Skeletal muscle cell (primary cell): ENCODE data around the gene GDF2.

Source experiments
- DNase-seq: peaks from one replicate; pipeline ENCODE4 v3.0.0-alpha.2; 2010; ENCODE audit warnings: low read depth
- H3K4me3 ChIP-seq: 2 replicates; pipeline ENCODE4 v1.5.1; 2011; ENCODE audit warnings: low read depth, mild to moderate bottlenecking, control low read depth, low read length, moderate library complexity

Gene GDF2

DNA sequence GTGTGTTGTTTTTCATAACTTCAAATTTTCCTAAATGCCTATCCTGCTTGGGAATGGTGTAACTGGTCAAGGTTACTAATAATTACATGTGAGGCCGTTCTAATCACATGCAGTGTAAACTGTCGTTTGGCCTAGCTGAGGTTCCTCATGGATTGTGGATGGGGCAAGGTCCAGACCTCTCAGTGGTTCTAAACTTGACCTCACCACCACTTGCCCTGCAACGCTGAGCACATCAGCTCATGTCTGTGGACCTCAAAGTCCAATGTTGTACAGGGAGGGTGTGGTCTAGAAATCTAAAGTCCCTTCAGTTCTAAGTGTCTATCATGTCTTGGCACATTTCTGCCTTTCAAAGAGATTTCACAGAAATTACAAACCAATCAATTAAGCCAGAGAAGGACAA, 41.5 kb downstream of the GDF2 start:
- no peak overlapping the region for H3K4me3 ChIP-seq
- no peak for DNase-seq

DNA sequence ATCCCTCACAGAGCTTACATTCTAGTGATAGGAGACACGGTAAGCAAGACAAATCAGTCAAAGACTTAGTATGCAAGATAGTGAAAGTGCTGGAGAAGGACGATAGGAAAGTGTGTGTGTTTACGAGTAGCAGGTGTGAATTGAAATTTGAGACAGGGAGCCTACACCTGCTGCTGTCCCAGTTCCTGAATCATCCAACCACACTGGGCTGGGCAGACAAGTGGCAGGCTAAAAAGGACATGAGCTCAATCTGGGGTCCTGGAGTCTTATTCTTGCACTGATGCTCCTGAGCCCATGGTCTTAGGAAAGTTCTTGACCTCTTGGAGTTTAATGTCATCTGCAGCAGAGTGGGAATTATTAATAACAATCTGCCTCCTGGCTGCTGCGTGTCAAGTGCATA, 42.1 kb downstream of the GDF2 start:
- H3K4me3 ChIP-seq, result no peak overlapping the region
- no peak for DNase-seq

DNA sequence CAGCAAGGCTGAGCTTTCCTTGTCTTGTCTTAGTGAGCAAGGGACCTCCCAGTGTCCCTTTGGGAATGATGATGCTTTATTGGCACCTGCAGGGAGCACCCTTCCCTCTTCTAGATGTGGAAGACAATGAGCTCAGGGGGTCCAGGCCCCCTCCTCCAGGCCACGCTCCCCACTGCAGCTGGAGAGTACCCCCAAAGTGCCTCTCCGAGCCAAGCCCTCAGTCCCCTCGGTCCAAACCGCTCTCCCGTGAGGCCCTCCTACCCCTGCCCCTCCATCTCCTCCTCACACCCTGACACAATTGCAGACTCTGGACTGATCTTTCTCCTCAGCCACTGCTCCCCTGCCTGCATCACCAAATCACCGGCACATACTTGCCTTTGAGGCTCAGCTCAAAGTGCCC, 42.7 kb downstream of the GDF2 start:
- DNase-seq, result no peak
- H3K4me3 ChIP-seq, result no peak overlapping the region

DNA sequence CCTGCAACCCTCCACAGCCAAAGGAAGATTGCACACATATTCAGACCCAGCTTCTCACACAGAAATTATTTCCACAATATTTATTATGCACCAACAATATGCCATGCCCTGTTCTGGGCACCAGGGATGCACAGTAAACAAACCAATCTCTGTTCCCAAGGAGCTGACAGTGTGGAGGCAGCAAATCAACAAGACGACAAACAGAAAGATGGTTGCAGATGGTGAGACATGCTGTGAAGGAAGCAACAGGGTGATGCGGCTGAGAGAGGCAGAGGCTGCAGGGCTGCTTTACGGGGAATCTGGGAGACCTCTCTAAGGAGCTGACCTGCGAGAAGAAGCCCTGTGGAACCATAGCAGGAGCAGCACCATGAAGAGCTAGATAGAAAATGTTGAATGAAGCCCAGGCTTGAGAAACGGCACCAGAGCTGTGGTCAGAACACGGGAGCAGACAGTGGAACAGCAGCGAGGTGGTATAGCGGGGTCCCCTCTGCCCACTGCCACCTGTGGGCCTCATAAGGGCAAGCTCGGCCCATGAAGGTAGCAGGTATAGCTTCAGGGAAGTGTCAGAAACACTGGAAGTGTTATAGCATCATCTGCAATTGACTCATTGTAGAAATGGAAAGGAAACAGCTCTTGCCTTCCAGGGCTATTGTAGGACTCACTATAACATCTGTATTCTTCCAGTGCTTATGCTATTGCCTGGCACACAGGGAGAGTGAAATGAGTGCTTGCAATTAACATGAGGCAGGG, 43.4 kb downstream of the GDF2 start:
- no peak overlapping the region for H3K4me3 ChIP-seq
- DNase-seq, result no peak

GRCh38 chr10:47366181-47366631, 44.0 kb downstream of the GDF2 start:
- no peak for DNase-seq
- no peak overlapping the region for H3K4me3 ChIP-seq

DNA sequence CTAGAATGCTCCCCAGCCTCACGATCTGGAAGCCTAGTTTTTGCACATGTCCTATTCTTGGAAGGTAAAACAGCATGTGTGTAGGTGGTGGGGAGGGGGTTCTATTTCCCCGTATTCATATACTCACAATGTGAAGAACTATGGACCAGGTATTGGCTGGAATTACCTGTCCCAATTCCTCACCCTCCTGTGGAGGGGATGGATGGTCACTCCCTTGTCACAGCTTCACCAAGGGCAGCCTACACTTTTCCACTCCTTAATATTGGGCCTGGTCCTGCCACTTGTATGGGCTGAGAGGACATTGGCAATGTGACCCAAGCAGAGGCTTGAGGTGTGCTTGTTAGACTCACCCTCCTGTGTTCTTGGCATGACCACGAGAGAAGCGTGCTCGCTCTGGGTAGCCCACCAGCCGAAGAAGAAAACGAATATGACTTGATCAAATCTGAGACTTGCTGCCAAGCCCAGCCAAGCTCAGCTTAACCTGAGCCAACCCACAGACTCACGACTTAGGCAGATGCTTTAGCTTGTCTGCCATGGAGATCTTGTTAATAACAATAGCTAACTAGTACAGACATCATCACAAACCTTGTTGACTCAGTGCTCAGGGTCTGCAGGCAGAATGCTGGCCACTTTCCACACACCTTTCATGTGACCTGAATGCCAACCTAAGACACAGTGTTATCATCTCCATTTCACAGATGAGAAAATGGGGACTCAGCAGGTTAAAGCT, 44.6 kb downstream of the GDF2 start:
- DNase-seq, result no peak
- no peak overlapping the region for H3K4me3 ChIP-seq

DNA sequence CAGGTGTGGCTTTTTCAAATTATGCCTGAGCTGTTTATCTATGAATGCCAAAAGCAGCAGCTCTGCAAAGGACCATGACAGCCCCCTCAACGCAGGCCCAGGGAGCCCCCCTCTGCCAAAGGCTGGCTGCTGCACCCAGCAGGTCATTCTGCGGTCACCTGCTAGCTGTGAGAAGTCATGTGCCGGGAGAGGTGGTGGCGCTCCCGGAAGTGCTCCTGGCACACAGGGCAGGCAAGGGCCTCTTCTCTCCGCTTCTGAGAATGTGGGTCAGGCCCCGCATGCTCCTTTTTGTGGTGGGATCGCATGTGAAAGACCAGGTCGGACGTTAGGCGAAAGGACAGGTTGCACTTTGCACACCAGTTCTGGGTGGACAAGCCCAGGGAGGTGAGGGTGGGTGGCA, 45.4 kb downstream of the GDF2 start:
- no peak for DNase-seq
- H3K4me3 ChIP-seq, result no peak overlapping the region

DNA sequence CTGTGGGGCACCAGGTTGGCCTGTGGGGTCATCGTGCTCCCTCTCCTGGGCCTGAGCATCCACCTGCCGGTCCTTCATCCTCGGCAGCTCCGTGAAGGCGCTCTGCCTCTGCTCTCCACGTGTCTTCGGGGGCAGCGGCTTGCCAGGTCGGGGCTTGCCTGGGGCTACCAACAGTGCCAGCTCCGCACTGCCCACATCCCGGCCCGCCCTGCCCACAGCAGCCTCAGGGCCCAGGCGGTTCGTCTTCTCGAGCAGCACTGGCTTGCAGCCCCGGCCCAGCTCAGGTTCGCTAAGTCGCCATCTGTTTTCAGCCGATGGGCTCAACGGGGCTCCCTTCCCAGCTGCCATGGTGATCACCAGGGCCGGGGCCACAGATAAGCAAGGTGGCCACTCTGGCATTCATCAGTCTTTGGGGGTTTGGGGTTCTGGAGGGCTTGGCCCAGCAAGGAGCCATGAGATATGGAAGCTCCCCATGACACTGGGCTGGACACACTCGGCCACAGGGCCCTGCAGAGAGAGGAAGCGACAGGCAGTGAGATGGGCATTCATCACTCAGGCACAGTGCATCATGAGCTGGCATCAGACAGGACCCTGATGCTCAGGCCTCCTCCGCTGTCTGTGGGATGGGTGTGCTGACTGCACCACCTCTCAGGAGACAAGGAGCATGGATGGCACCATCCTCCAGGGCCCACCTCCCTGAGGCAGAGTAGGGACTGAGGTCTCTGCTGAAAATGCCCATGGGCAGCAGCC, 46.4 kb downstream of the GDF2 start:
- H3K4me3 ChIP-seq, result no peak overlapping the region
- no peak for DNase-seq

- DNase-seq, result no peak
- H3K4me3 ChIP-seq, result no peak overlapping the region
Observed at GRCh38 chr10:47369251-47369894, 47.1 kb downstream of the GDF2 start.

DNA sequence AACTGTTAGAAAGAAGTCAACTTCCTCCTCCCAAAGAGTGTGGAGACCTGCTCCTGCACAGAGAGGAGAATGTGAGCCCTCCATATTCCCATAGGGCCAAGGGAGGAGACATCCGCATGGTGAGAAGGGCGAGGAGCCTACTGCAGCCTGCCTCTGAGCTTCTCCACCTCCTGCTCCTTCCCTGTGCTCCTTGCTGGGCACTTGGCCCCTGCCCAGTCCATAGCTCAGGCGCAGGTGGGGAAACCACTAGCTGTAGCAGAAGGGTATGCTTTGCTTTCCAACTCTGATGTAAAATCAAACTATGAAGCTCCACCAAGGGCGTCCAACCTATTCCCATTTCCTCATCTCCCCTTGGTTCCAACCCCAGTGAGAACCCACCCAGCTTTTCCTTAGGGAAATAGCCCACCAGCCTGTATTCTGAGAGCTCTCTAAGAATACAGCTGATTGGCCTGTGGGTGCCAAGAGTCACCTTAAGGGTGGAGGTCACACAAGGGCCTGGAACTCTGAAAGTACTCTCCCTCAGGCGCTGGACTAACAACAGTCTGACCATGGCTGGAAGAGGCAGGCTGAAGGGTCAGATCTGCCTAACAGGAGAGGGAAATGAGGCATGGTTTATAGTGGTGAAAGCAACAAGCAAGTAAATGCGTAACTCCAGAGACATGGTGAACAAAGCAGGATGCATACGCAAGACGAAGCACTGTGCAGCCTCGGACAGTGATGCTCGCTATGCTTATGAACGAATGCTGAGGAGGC, 47.9 kb downstream of the GDF2 start:
- no peak overlapping the region for H3K4me3 ChIP-seq
- no peak for DNase-seq

- DNase-seq, result no peak
Observed at GRCh38 chr10:47370878-47371277, 48.6 kb downstream of the GDF2 start.

GRCh38 chr10:47371629-47372485, 49.6 kb downstream of the GDF2 start:
- no peak for DNase-seq

More at GRCh38 chr10:47370878-47371277, 48.6 kb downstream of the GDF2 start:
- no peak overlapping the region for H3K4me3 ChIP-seq

DNA sequence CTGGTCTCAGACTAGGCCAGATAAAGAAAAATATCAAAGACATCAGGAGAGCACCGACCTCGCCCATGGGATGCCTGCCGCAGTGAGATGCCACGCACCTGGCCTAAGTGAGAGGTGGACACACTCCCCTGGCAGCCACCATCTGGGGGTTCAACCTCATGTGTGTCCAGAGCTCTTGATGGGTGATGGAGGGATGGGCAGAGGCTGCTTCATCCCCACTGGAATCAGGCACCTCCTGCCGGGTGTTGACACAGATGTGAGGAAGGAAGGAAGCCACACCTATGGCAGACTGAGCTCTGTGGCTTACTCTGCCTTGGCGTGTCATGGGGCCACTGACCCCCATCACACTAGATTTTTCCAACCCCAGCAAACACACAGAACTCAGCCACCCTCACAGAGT, 50.5 kb downstream of the GDF2 start:
- no peak for DNase-seq
- H3K4me3 ChIP-seq, result no peak overlapping the region

More at GRCh38 chr10:47371629-47372485, 49.6 kb downstream of the GDF2 start:
- no peak overlapping the region for H3K4me3 ChIP-seq

- H3K4me3 ChIP-seq, result no peak overlapping the region
- no peak for DNase-seq
Observed at GRCh38 chr10:47374611-47375536, 52.6 kb downstream of the GDF2 start.

GRCh38 chr10:47376522-47377220, 54.4 kb downstream of the GDF2 start:
- no peak overlapping the region for H3K4me3 ChIP-seq
- DNase-seq, result no peak
